HEK293 (cell line): ENCODE results near the gene MLLT6.
A peak's percentile ranks its signal among the peaks of the same experiment; 100 is the strongest.

ENCODE experiments used
- BCL11A ChIP-seq: fragments of 450-650 bp; formaldehyde crosslinking; IDR thresholded peaks from 2 replicates; pipeline ENCODE4 v1.5.1; 2016; ENCODE audit warnings: low read depth, missing biosample characterization, missing genetic modification characterization
- BCL6B ChIP-seq: fragments of 450-650 bp; formaldehyde crosslinking; IDR thresholded peaks from 2 replicates; pipeline ENCODE4 v1.5.1; 2017; ENCODE audit warnings: missing biosample characterization, missing genetic modification characterization
- CTCF ChIP-seq: fragments of 450-650 bp; formaldehyde crosslinking; IDR thresholded peaks from 2 replicates; pipeline ENCODE4 v1.5.1; 2016; ENCODE audit warnings: missing biosample characterization, missing genetic modification characterization
- GLI4 ChIP-seq: fragments of 450-650 bp; formaldehyde crosslinking; IDR thresholded peaks from 2 replicates; pipeline ENCODE4 v1.5.1; 2016; ENCODE audit warnings: missing biosample characterization, missing genetic modification characterization
- HOXA7 ChIP-seq: sonication (generic); formaldehyde crosslinking; IDR thresholded peaks from 2 replicates; pipeline ENCODE4 v1.8.1; 2022; ENCODE audit warnings: missing genetic modification reagents, borderline replicate concordance
- KLF7 ChIP-seq: fragments of 450-650 bp; formaldehyde crosslinking; IDR thresholded peaks from 2 replicates; pipeline ENCODE4 v1.5.1; 2016; ENCODE audit warnings: missing biosample characterization, missing genetic modification characterization, borderline replicate concordance
- PATZ1 ChIP-seq: fragments of 450-650 bp; formaldehyde crosslinking; IDR thresholded peaks from 2 replicates; pipeline ENCODE4 v1.5.1; 2016; ENCODE audit warnings: missing biosample characterization, missing genetic modification characterization
- REPIN1 ChIP-seq: fragments of 450-650 bp; formaldehyde crosslinking; IDR thresholded peaks from 2 replicates; pipeline ENCODE4 v1.5.1; 2017; ENCODE audit warnings: missing biosample characterization, missing genetic modification characterization, low read depth
- REST ChIP-seq: fragments of 450-650 bp; formaldehyde crosslinking; IDR thresholded peaks from 2 replicates; pipeline ENCODE4 v1.5.1; 2016; ENCODE audit warnings: missing biosample characterization, missing genetic modification characterization
- TCF7L2 ChIP-seq: IDR thresholded peaks from 2 replicates; pipeline ENCODE4 v1.6.1; 2011; ENCODE audit warnings: low read depth, mild to moderate bottlenecking, inconsistent platforms, low read length, moderate library complexity, borderline replicate concordance
- ZBTB17 ChIP-seq: fragments of 450-650 bp; formaldehyde crosslinking; IDR thresholded peaks from 2 replicates; pipeline ENCODE4 v1.5.1; 2016; ENCODE audit warnings: missing biosample characterization, missing genetic modification characterization
- ZBTB20 ChIP-seq: fragments of 450-650 bp; formaldehyde crosslinking; IDR thresholded peaks from 2 replicates; pipeline ENCODE4 v1.5.1; 2016; ENCODE audit warnings: missing biosample characterization, missing genetic modification characterization
- ZBTB21 ChIP-seq: fragments of 450-650 bp; formaldehyde crosslinking; IDR thresholded peaks from 2 replicates; pipeline ENCODE4 v1.5.1; 2017; ENCODE audit warnings: missing biosample characterization, missing genetic modification characterization
- ZNF10 ChIP-seq: fragments of 450-650 bp; formaldehyde crosslinking; IDR thresholded peaks from 2 replicates; pipeline ENCODE4 v1.5.1; 2017; ENCODE audit warnings: missing biosample characterization, missing genetic modification characterization
- ZNF140 ChIP-seq: fragments of 450-650 bp; formaldehyde crosslinking; IDR thresholded peaks from 2 replicates; pipeline ENCODE4 v1.5.1; 2016; ENCODE audit warnings: missing biosample characterization, missing genetic modification characterization
- ZNF157 ChIP-seq: fragments of 450-650 bp; formaldehyde crosslinking; IDR thresholded peaks from 2 replicates; pipeline ENCODE4 v1.5.1; 2016; ENCODE audit warnings: missing biosample characterization, missing genetic modification characterization
- ZNF174 ChIP-seq: fragments of 450-650 bp; formaldehyde crosslinking; IDR thresholded peaks from 2 replicates; pipeline ENCODE4 v1.5.0; 2017; ENCODE audit warnings: missing biosample characterization, mild to moderate bottlenecking, missing genetic modification characterization
- ZNF184 ChIP-seq: fragments of 450-650 bp; IDR thresholded peaks from 2 replicates; pipeline ENCODE4 v1.5.1; 2018; ENCODE audit warnings: missing biosample characterization, mild to moderate bottlenecking, missing genetic modification characterization
- ZNF23 ChIP-seq: fragments of 450-650 bp; formaldehyde crosslinking; IDR thresholded peaks from 2 replicates; pipeline ENCODE4 v1.5.1; 2016; ENCODE audit warnings: missing biosample characterization, missing genetic modification characterization, borderline replicate concordance
- ZNF24 ChIP-seq: fragments of 450-650 bp; formaldehyde crosslinking; IDR thresholded peaks from 2 replicates; pipeline ENCODE4 v1.5.1; 2016; ENCODE audit warnings: missing biosample characterization, missing genetic modification characterization
- ZNF302 ChIP-seq: fragments of 450-650 bp; formaldehyde crosslinking; IDR thresholded peaks from 2 replicates; pipeline ENCODE4 v1.5.1; 2016; ENCODE audit warnings: missing biosample characterization, missing genetic modification characterization, low read depth
- ZNF350 ChIP-seq: fragments of 450-650 bp; formaldehyde crosslinking; IDR thresholded peaks from 2 replicates; pipeline ENCODE4 v1.5.0; 2017; ENCODE audit warnings: missing biosample characterization, mild to moderate bottlenecking, missing genetic modification characterization
- ZNF366 ChIP-seq: fragments of 450-650 bp; formaldehyde crosslinking; conservative IDR thresholded peaks from 2 replicates; pipeline ENCODE4 v1.5.1; 2016; ENCODE audit warnings: missing biosample characterization, missing genetic modification characterization
- ZNF580 ChIP-seq: fragments of 450-650 bp; formaldehyde crosslinking; IDR thresholded peaks from 2 replicates; pipeline ENCODE4 v1.5.1; 2016; ENCODE audit warnings: missing biosample characterization, missing genetic modification characterization
- ZNF701 ChIP-seq: fragments of 450-650 bp; formaldehyde crosslinking; IDR thresholded peaks from 2 replicates; pipeline ENCODE4 v1.5.1; 2016; ENCODE audit warnings: missing biosample characterization, missing genetic modification characterization
- ZNF707 ChIP-seq: fragments of 450-650 bp; formaldehyde crosslinking; IDR thresholded peaks from 2 replicates; pipeline ENCODE4 v1.5.1; 2016; ENCODE audit warnings: missing biosample characterization, missing genetic modification characterization
- ZNF843 ChIP-seq: fragments of 450-650 bp; formaldehyde crosslinking; IDR thresholded peaks from 2 replicates; pipeline ENCODE4 v1.5.1; 2016; ENCODE audit warnings: missing biosample characterization, missing genetic modification characterization
- ZSCAN16 ChIP-seq: fragments of 450-650 bp; formaldehyde crosslinking; IDR thresholded peaks from 2 replicates; pipeline ENCODE4 v1.5.1; 2016; ENCODE audit warnings: missing biosample characterization, missing genetic modification characterization
- ZSCAN30 ChIP-seq: fragments of 450-650 bp; IDR thresholded peaks from 2 replicates; pipeline ENCODE4 v1.5.1; 2018; ENCODE audit warnings: missing biosample characterization, mild to moderate bottlenecking, missing genetic modification characterization, moderate library complexity
- ZSCAN4 ChIP-seq: fragments of 450-650 bp; formaldehyde crosslinking; IDR thresholded peaks from 2 replicates; pipeline ENCODE4 v1.5.1; 2017; ENCODE audit warnings: missing biosample characterization, missing genetic modification characterization

The MLLT6 gene

GRCh38 chr17:38702916-38703741 is 1.9 kb upstream of the MLLT6 start (continued):
- TF ChIP-seq GLI4 (tag by site-specific recombination): no peak
- TF ChIP-seq REST (tag by site-specific recombination): no peak
- no peak for TF ChIP-seq ZNF157 (tag by site-specific recombination)
- TF ChIP-seq ZNF701 (tag by site-specific recombination): no peak
- TF ChIP-seq ZSCAN30 (tag by site-specific recombination): peak; percentile 71
- no peak for TF ChIP-seq ZNF23 (tag by site-specific recombination)
- no peak for TF ChIP-seq ZNF174 (tag by site-specific recombination)
- TF ChIP-seq BCL11A (tag by site-specific recombination): peak; percentile 23; the same call in 1 of the 2 replicates
- TF ChIP-seq PATZ1: no peak
- no peak for TF ChIP-seq BCL6B (tag by site-specific recombination)
- TF ChIP-seq ZNF580 (tag by site-specific recombination): peak; percentile 72; the same call in 1 of the 2 replicates
- no peak for TF ChIP-seq ZBTB21
- no peak for TF ChIP-seq ZNF184
- no peak for TF ChIP-seq ZNF140 (tag by site-specific recombination)
- 0 out of 2 replicates have a peak, but pooled peaks have one; percentile 9 for TF ChIP-seq ZNF366
- TF ChIP-seq TCF7L2: no peak
- TF ChIP-seq ZNF843 (tag by site-specific recombination): no peak
- TF ChIP-seq CTCF (tag by site-specific recombination): no peak
- TF ChIP-seq ZNF24: peak; percentile 5; the same call in 1 of the 2 replicates
- 0 out of 2 replicates have a peak, but pooled peaks have one; percentile 22 for TF ChIP-seq ZSCAN4 (tag by site-specific recombination)
- no peak for TF ChIP-seq HOXA7
- TF ChIP-seq ZNF707 (tag by site-specific recombination): no peak
- TF ChIP-seq ZSCAN16 (tag by site-specific recombination): peak; percentile 84
- no peak for TF ChIP-seq ZNF10 (tag by site-specific recombination)
- TF ChIP-seq ZBTB17 (tag by site-specific recombination): 0 out of 2 replicates have a peak, but pooled peaks have one; percentile 0
- no peak for TF ChIP-seq KLF7 (tag by site-specific recombination)
- TF ChIP-seq REPIN1 (tag by site-specific recombination): no peak
- no peak for TF ChIP-seq ZNF302 (tag by site-specific recombination)
- TF ChIP-seq ZNF350 (tag by site-specific recombination): no peak
- TF ChIP-seq ZBTB20 (tag by site-specific recombination): peak; percentile 13; the same call in 1 of the 2 replicates
